ENCODE data around the gene PIP4K2A. TPM values are rescaled to one million over a fixed set of nuclear protein-coding genes. Genes with fewer than 3 reads are reported as not detected.

The PIP4K2A gene
- total and polyA plus RNA-seq, 2 donors (not counting 3 experiments of a cell fraction or from before 2014, with no cell fraction given), result 11.8 to 32.6 TPM

DNA sequence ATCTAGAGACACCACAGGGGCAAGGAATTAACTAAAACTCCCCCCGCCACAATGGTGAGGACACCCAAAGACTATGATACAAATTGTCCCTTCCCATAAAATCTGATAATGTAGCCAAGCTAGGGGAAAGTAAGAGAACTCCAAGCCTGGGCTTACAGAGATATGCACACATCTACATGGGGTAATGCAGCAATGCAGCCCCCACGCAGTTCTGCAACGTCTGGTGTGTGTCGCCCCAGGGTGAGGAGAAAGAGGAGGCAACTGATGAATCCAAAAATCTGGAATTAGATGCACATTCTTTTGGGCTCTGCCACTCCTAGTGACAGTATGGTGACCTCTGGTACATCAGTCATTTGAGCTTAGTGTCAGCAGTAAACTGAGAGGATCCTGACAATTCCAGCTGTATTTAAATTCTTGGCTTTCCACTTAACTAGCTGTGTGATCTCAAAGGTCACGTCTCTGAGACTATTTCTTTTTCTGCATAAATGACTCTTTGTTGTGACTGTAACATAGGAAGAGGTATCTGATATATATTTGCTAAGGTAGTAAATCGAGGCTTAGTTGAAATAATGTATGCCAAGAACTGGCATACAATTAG lies 51.5 kb downstream of the PIP4K2A start:
- peaks cover 12% of the 10 kb centered on the region for H3K79me2 ChIP-seq (ENCODE audit: control insufficient read depth, insufficient read depth, low read length)
- ChIA-PET CTCF (interaction anchor here (1.2 kb wide), 1 partner anchor 9 kb away, joined by 3 read pairs; no protein-coding TSS in a partner anchor), POLR2A (no interaction called here)
- no TSS peak for BruUV-seq (replicated peaks)
- H3K9ac ChIP-seq (replicated peaks; ENCODE audit: extremely low read depth, insufficient read depth, low read length), result no peak overlapping the region
- no peaks in the 10 kb centered on the region for H3K27me3 ChIP-seq (ENCODE audit: control insufficient read depth in 2 of 2, insufficient read depth in 2 of 2, low read length in 2 of 2)
- H3K9me3 ChIP-seq (replicated peaks; ENCODE audit: control insufficient read depth, insufficient read depth, low read length), result no peaks in the 10 kb centered on the region
- dilution Hi-C loops (cut with MboI; ENCODE audit: extremely low pct_ligation_motif_present, low sequenced_read_pairs), result no loop called here
- H3K36me3 ChIP-seq (ENCODE audit: control insufficient read depth in 2 of 2, extremely low read depth in 1 of 2, insufficient read depth in 2 of 2, low read length in 2 of 2), result no peaks in the 10 kb centered on the region
- no peak for FAIRE-seq
- peaks cover 3% of the 10 kb centered on the region for H4K20me1 ChIP-seq (replicated peaks; ENCODE audit: control insufficient read depth, extremely low read depth, insufficient read depth, low read length)
- H3K4me3 ChIP-seq (replicated peaks in 1 of 3; ENCODE audit: insufficient read depth in 1 of 3, low read depth in 1 of 3, low read length in 3 of 3), result no peak overlapping the region
- intact Hi-C loops (cut with micrococcal nuclease), result no loop called here
- DNase-seq (ENCODE audit: low read depth, low spot score), result no peak
- no peak for TF ChIP-seq EZH2 (IDR thresholded peaks at IDR 0.05; ENCODE audit: borderline replicate concordance, low read depth, low read length, severe bottlenecking)
- H3K9me1 ChIP-seq (replicated peaks; ENCODE audit: control insufficient read depth, extremely low read depth, insufficient read depth, low read length), result no peaks in the 10 kb centered on the region
- H3K4me2 ChIP-seq (ENCODE audit: insufficient read depth, low read length), result no peak overlapping the region
- H2AFZ ChIP-seq (ENCODE audit: low read depth, low read length), result no peak overlapping the region
- no peaks in the 10 kb centered on the region for H3K4me1 ChIP-seq (ENCODE audit: control insufficient read depth, extremely low read depth, insufficient read depth, low read length)
- H3K27ac ChIP-seq (ENCODE audit: insufficient read depth, low read depth, low read length), result no peak overlapping the region

DNA sequence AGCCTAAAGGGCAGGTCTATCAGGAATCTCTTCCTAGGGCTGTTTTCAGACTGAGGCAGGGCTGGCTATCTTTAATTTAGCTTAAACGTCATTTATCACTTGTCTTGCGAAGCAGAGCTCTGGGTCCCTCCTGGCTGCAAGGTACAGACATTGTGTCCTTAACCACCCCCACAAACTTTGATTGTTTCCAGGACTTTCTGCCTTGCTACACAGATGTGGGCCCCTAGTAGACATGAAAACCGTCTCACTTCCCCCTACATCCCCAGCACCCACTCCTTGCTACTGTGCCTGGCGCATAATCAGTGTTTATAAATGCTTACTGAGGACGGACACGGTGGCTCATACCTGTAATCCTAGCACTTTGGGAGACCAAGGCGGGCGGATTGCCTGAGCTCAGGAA lies 54.5 kb downstream of the PIP4K2A start:
- H3K9ac ChIP-seq (replicated peaks; ENCODE audit: extremely low read depth, insufficient read depth, low read length), result no peak overlapping the region
- no peaks in the 10 kb centered on the region for H3K9me1 ChIP-seq (replicated peaks; ENCODE audit: control insufficient read depth, extremely low read depth, insufficient read depth, low read length)
- no peak for FAIRE-seq
- H3K79me2 ChIP-seq (ENCODE audit: control insufficient read depth, insufficient read depth, low read length), result peaks cover 4% of the 10 kb centered on the region
- ChIA-PET CTCF (interaction anchor here (1.0 kb wide), 1 partner anchor 11 kb away, joined by 3 read pairs; no protein-coding TSS in a partner anchor), POLR2A (no interaction called here)
- TF ChIP-seq GATA2 (IDR thresholded peaks at IDR 0.05; ENCODE audit: insufficient read depth, insufficient read length, low read depth, low read length), result no peak
- BruUV-seq (replicated peaks), result no TSS peak
- no peak overlapping the region for H3K27ac ChIP-seq (ENCODE audit: insufficient read depth, low read depth, low read length)
- intact Hi-C loops (cut with micrococcal nuclease), result no loop called here
- no peak overlapping the region for H2AFZ ChIP-seq (ENCODE audit: low read depth, low read length)
- no peak overlapping the region for H3K4me2 ChIP-seq (ENCODE audit: insufficient read depth, low read length)
- H3K27me3 ChIP-seq (ENCODE audit: control insufficient read depth in 2 of 2, insufficient read depth in 2 of 2, low read length in 2 of 2), result no peaks in the 10 kb centered on the region
- no peak overlapping the region for H3K4me3 ChIP-seq (replicated peaks in 1 of 3; ENCODE audit: insufficient read depth in 1 of 3, low read depth in 1 of 3, low read length in 3 of 3)
- dilution Hi-C loops (cut with MboI; ENCODE audit: extremely low pct_ligation_motif_present, low sequenced_read_pairs), result no loop called here
- DNase-seq (ENCODE audit: low read depth, low spot score), result no peak
- H3K4me1 ChIP-seq (ENCODE audit: control insufficient read depth, extremely low read depth, insufficient read depth, low read length), result no peaks in the 10 kb centered on the region
- no peaks in the 10 kb centered on the region for H3K36me3 ChIP-seq (ENCODE audit: control insufficient read depth in 2 of 2, extremely low read depth in 1 of 2, insufficient read depth in 2 of 2, low read length in 2 of 2)
- H3K9me3 ChIP-seq (replicated peaks; ENCODE audit: control insufficient read depth, insufficient read depth, low read length), result no peaks in the 10 kb centered on the region
- no peaks in the 10 kb centered on the region for H4K20me1 ChIP-seq (replicated peaks; ENCODE audit: control insufficient read depth, extremely low read depth, insufficient read depth, low read length)
